HL-60 (cell line): Measurements from ENCODE around the gene SNAI1.

Source experiments
- DNase-seq, 2 experiments: peaks; one replicate each; pipeline ENCODE4 v3.0.0-alpha.2; 2010 to 2020; ENCODE audit warnings: low read depth in 1 of 2, low spot score in 1 of 2
- H3K27ac ChIP-seq: fragments of 250-450 bp; sonication (Bioruptor Pico); replicated peaks from 2 replicates; pipeline ENCODE4 v1.5.1; 2020; ENCODE audit warnings: mild to moderate bottlenecking, moderate library complexity
- H3K27me3 ChIP-seq: fragments of 250-450 bp; sonication (Bioruptor Pico); 2 replicates; pipeline ENCODE4 v1.5.1; 2021; ENCODE audit warnings: mild to moderate bottlenecking, moderate library complexity; ENCODE audit not compliant: insufficient read depth, poor library complexity, severe bottlenecking
- H3K4me3 ChIP-seq: replicated peaks from 2 replicates; pipeline ENCODE4 v1.5.1; 2011; ENCODE audit warnings: mild to moderate bottlenecking, control low read depth, low read length; ENCODE audit not compliant: insufficient read depth
- GABPA ChIP-seq: IDR thresholded peaks from 2 replicates; pipeline ENCODE4 v1.6.1; 2012; ENCODE audit warnings: low read depth
- POLR2AphosphoS5 ChIP-seq: IDR thresholded peaks from 2 replicates; pipeline ENCODE4 v1.6.1; 2012; ENCODE audit warnings: low read depth
- SPI1 ChIP-seq: IDR thresholded peaks from 2 replicates; pipeline ENCODE4 v1.6.1; 2012; ENCODE audit warnings: low read depth, mild to moderate bottlenecking, borderline replicate concordance
- TF ChIP-seq, protein P1 (sequence below): IDR thresholded peaks from 2 replicates; pipeline ENCODE4 v1.6.1; 2012; ENCODE audit warnings: low read depth; ENCODE audit not compliant: insufficient replicate concordance
- TF ChIP-seq, protein P2 (sequence below): IDR thresholded peaks from one replicate; pipeline ENCODE4 v1.5.1; 2011; ENCODE audit warnings: low read length, control low read depth, inconsistent platforms; ENCODE audit not compliant: insufficient read depth

SNAI1 gene

DNA sequence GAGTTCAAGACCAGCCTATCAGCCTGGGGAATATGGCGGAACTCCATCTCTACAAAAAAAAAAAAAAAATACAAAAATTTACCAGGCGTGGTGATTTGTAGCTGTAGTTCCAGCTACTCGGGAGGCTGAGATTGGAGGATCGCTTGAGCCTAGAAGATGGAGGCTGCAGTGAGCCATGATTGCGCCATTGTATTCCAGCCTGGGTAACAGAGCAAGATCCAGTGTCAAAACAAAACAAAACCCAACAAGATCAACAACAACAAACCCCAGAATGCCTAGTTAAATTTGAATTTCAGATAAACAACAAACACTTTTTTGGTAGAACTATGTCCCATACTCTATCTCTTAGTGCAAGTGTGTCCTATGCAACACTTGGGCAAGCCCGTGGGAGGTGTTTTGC, 39.9 kb downstream of the SNAI1 start:
- no peak for DNase-seq
- Histone ChIP-seq H3K4me3 (no peak overlapping the region), H3K27ac (no peak overlapping the region), H3K27me3 (no peaks in the 10 kb centered on the region)
- TF ChIP-seq SPI1: no peak
- TF ChIP-seq, protein P1, sequence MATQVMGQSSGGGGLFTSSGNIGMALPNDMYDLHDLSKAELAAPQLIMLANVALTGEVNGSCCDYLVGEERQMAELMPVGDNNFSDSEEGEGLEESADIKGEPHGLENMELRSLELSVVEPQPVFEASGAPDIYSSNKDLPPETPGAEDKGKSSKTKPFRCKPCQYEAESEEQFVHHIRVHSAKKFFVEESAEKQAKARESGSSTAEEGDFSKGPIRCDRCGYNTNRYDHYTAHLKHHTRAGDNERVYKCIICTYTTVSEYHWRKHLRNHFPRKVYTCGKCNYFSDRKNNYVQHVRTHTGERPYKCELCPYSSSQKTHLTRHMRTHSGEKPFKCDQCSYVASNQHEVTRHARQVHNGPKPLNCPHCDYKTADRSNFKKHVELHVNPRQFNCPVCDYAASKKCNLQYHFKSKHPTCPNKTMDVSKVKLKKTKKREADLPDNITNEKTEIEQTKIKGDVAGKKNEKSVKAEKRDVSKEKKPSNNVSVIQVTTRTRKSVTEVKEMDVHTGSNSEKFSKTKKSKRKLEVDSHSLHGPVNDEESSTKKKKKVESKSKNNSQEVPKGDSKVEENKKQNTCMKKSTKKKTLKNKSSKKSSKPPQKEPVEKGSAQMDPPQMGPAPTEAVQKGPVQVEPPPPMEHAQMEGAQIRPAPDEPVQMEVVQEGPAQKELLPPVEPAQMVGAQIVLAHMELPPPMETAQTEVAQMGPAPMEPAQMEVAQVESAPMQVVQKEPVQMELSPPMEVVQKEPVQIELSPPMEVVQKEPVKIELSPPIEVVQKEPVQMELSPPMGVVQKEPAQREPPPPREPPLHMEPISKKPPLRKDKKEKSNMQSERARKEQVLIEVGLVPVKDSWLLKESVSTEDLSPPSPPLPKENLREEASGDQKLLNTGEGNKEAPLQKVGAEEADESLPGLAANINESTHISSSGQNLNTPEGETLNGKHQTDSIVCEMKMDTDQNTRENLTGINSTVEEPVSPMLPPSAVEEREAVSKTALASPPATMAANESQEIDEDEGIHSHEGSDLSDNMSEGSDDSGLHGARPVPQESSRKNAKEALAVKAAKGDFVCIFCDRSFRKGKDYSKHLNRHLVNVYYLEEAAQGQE: no peak
- TF ChIP-seq, protein P2, sequence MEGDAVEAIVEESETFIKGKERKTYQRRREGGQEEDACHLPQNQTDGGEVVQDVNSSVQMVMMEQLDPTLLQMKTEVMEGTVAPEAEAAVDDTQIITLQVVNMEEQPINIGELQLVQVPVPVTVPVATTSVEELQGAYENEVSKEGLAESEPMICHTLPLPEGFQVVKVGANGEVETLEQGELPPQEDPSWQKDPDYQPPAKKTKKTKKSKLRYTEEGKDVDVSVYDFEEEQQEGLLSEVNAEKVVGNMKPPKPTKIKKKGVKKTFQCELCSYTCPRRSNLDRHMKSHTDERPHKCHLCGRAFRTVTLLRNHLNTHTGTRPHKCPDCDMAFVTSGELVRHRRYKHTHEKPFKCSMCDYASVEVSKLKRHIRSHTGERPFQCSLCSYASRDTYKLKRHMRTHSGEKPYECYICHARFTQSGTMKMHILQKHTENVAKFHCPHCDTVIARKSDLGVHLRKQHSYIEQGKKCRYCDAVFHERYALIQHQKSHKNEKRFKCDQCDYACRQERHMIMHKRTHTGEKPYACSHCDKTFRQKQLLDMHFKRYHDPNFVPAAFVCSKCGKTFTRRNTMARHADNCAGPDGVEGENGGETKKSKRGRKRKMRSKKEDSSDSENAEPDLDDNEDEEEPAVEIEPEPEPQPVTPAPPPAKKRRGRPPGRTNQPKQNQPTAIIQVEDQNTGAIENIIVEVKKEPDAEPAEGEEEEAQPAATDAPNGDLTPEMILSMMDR: no peak
- no peak for TF ChIP-seq GABPA
- no peak for TF ChIP-seq POLR2AphosphoS5

DNA sequence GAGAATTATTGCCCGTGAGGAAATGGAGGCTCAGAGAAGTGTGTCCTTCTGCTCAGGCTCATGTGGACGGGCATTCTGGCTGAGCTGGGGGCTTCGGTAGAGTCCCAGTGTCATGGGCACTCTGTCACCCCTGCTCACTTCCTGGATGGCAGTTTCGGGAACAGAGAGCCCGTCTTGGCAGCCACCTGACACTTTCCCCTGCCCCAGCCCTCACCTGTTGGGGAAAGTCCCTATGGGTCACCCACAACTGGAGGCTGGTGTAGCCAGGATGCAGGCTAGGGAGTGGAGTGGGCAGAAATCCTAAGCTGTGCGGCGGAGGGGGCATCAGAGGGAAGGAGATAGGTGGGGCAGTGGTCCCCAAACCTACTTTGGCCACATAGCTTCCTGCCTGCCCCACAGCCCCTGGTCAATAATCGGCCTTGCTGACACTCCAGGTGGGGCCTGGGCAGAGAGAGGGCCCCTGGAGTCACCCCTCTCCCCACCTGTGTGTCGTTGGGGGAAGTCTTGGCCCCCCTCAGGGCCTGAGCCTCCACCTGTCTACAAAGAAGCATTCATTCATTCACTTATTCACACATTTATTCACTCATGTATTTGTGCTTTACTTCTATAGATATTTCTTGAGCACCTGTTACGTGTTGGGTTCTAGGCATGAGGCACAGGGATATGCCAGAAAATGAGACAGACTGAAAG, 40.5 kb downstream of the SNAI1 start:
- no peak overlapping the region for H3K27ac ChIP-seq
- TF ChIP-seq SPI1 (no peak), GABPA (no peak), POLR2AphosphoS5 (no peak)
- TF ChIP-seq, protein P1: no peak
- TF ChIP-seq, protein P2: no peak

DNA sequence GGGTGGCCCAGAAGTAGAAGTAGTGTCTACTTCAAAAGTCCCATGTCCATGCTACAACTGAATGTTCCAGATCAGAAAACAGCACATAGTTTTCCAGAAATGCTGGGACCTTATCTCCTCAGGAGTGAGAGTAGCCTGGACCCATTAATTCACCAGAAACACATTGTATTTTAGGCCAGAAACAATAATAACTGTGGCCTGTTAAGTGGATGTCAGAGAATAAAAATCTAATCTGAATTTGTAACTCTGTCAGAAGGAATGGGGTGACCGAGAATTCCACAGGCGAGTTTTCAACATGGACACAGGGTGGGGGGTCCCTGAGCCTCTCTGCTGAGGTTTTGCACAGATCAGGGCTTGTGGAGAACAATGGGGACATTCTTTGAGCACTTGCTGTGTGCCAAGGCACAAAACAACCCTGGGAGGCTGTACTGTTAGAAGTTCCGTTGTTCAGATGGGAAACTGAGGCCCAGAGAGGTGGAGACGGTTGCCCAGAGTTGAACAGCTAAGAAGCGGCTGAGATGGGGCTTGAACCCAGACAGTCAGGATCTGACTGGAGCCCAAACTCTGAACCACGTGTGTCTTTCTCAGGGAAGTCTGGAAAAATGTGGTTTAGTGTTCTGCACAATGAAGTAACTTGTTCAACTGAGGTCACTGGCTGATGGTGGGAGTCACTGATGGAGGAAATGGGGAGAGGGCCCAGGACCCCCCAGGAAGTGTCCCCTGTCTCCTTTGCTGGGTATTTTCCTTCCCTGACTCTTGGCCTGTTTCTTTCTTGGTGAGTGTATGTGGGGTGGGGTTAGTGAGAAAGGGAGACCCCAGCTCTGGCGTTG, 44.2 kb downstream of the SNAI1 start:
- H3K4me3 ChIP-seq: no peak overlapping the region
- H3K27me3 ChIP-seq: no peaks in the 10 kb centered on the region
- DNase-seq: no peak
- H3K27ac ChIP-seq: no peak overlapping the region
- TF ChIP-seq POLR2AphosphoS5: no peak
- no peak for TF ChIP-seq GABPA
- TF ChIP-seq SPI1: no peak

More for the DNA sequence above, 40.5 kb downstream of the SNAI1 start:
- Histone ChIP-seq H3K4me3 (no peak overlapping the region), H3K27me3 (no peaks in the 10 kb centered on the region)
- DNase-seq: no peak

DNA sequence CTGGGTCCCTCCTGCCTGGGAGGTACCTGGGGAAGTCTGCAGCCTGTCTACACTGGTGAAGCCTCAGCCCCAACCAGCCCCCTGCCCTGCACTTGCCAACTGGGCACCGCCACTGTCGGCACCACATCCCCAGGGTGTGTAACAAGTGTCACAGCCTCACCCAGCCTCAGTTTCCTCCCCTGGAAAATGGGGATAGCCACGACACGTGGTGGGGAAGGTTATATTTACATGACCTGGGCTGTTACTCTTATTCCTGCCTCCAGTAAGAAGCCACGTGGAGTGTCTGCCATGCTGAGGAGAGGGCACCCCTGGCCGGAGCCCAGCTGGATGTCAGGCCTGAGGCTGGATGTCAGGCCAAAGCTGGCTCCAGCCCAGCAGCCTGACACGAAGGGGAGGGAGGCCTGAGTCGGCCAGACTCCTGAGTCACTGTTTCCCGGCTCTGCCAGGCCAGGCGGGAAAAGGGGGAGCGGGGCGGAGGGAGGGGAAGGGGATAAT, 44.9 kb downstream of the SNAI1 start:
- no peak overlapping the region for H3K27ac ChIP-seq
- no peak overlapping the region for H3K4me3 ChIP-seq
- no peak for TF ChIP-seq SPI1
- TF ChIP-seq, protein P2: no peak
- TF ChIP-seq, protein P1: no peak
- no peak for TF ChIP-seq GABPA
- no peak for TF ChIP-seq POLR2AphosphoS5
- DNase-seq: no peak
- H3K27me3 ChIP-seq: no peaks in the 10 kb centered on the region
